Right atrium auricular region (tissue), 2 donors: ENCODE measurements around the gene C17orf75. TPM values are rescaled to one million over a fixed set of nuclear protein-coding genes. Genes with fewer than 3 reads are reported as not detected.

Experiments
- DNase-seq: peaks from one replicate; pipeline ENCODE4 v3.0.0-alpha.2; 2019; ENCODE audit warnings: low spot score
- H3K27ac ChIP-seq, 2 donors: fragments of 200-600 bp; sonication (generic); 1 replicate in 1 of 2; 2 replicates in 1 of 2; pipeline ENCODE4 v1.5.1; 2016 to 2019
- H3K27me3 ChIP-seq, 2 donors: fragments of 200-600 bp; sonication (generic); one replicate each; pipeline versions ENCODE4 v1.5.1 to v1.6.0; 2017 to 2019
- H3K36me3 ChIP-seq: fragments of 200-600 bp; sonication (generic); one replicate; pipeline ENCODE4 v1.5.1; 2016
- H3K4me1 ChIP-seq, 2 donors: fragments of 200-600 bp; sonication (generic); one replicate each; pipeline versions ENCODE4 v1.5.1 to v1.6.0; 2017 to 2019
- H3K4me3 ChIP-seq, 2 donors: fragments of 200-600 bp; sonication (generic); 1 replicate in 1 of 2; 2 replicates in 1 of 2; pipeline ENCODE4 v1.5.1; 2017 to 2019; ENCODE audit warnings: mild to moderate bottlenecking in 1 of 2, moderate library complexity in 1 of 2
- H3K9me3 ChIP-seq, 2 donors: fragments of 200-600 bp; sonication (generic); one replicate each; pipeline ENCODE4 v1.5.1; 2019
- total RNA-seq, 2 donors: library from RNA; depleted of rRNA; stranded (reverse); fragments of >200 nt; gene quantifications; one replicate each; pipeline ENCODE4 v1.1.0, GENCODE V29; 2016
- TF ChIP-seq, protein P1 (sequence below), 2 donors: fragments of 200-600 bp; sonication (generic); IDR thresholded peaks; one replicate each; pipeline ENCODE4 v1.5.1; 2019; ENCODE audit warnings: antibody characterized with exemption in 2 of 2

Gene C17orf75
- total RNA-seq, 2 donors from 2014 or later, result 7.9 to 14.5 TPM

- Histone ChIP-seq H3K36me3 (no peaks in the 10 kb centered on the region), H3K4me1 (peaks cover 0 to 17% of the 10 kb centered on the region in 2 donors), H3K27me3 (no peaks in the 10 kb centered on the region), H3K4me3 (no peak overlapping the region), H3K27ac (no peak overlapping the region), H3K9me3 (no peaks in the 10 kb centered on the region)
- TF ChIP-seq, protein P1, sequence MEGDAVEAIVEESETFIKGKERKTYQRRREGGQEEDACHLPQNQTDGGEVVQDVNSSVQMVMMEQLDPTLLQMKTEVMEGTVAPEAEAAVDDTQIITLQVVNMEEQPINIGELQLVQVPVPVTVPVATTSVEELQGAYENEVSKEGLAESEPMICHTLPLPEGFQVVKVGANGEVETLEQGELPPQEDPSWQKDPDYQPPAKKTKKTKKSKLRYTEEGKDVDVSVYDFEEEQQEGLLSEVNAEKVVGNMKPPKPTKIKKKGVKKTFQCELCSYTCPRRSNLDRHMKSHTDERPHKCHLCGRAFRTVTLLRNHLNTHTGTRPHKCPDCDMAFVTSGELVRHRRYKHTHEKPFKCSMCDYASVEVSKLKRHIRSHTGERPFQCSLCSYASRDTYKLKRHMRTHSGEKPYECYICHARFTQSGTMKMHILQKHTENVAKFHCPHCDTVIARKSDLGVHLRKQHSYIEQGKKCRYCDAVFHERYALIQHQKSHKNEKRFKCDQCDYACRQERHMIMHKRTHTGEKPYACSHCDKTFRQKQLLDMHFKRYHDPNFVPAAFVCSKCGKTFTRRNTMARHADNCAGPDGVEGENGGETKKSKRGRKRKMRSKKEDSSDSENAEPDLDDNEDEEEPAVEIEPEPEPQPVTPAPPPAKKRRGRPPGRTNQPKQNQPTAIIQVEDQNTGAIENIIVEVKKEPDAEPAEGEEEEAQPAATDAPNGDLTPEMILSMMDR (IDR thresholded peaks at IDR 0.05), result no peak
- no peak for DNase-seq
These were observed 34.3 kb downstream of the C17orf75 start for GRCh38 chr17:32307658-32308057.

GRCh38 chr17:32305049-32305448, 36.9 kb downstream of the C17orf75 start:
- H3K27me3 ChIP-seq, result no peaks in the 10 kb centered on the region
- no peak for DNase-seq
- no peaks in the 10 kb centered on the region for H3K36me3 ChIP-seq
- no peaks in the 10 kb centered on the region for H3K9me3 ChIP-seq
- no peak overlapping the region for H3K27ac ChIP-seq
- TF ChIP-seq, protein P1 (IDR thresholded peaks at IDR 0.05), result no peak
- no peak overlapping the region for H3K4me3 ChIP-seq
- peaks cover 0 to 17% of the 10 kb centered on the region in 2 donors for H3K4me1 ChIP-seq

GRCh38 chr17:32303781-32304288, 38.1 kb downstream of the C17orf75 start:
- DNase-seq, result no peak
- Histone ChIP-seq H3K36me3 (no peaks in the 10 kb centered on the region), H3K4me1 (peaks cover 0 to 17% of the 10 kb centered on the region in 2 donors), H3K9me3 (no peaks in the 10 kb centered on the region), H3K27ac (peak overlapping the region in 1 of 2 donors; percentile 40), H3K4me3 (no peak overlapping the region), H3K27me3 (no peaks in the 10 kb centered on the region)
- TF ChIP-seq, protein P1 (IDR thresholded peaks at IDR 0.05), result no peak

DNA sequence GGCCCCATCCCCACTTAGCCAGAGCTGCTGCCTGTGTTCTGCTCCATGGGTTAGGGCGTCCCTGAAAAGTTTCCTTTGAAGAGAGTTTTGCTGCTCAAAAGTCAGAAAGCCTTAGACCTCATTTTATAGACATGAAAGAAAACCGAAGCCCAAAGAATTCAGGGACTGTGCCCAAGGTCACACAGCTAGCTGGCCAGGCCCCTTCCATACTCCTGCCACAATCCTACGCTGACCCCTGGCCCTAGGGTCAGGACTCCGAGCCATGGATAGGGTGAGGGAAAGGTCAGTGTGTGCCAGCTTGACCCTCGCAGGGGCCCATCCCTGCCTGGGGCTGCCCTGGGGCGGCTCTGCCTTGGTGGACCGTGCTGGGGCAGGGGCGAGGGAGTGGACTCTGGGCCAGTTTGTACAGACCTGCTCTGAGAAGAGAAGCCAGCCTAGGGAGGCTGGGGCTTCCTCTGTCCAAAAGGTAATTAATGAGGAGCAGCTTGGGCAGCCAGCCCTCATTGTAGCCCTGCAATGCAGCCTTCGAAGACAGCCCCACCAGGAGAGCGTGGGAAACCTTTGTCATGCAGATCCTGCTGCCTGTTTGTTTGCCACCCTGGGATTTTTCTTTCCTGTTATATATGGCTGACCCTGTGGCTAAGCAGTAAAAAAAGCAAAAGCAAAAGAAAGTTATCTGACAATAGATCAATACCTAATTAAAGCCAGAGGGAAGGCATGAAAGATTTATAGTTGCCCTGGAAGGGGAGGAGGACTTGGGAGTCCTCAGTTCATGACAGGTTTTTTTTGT, 38.9 kb downstream of the C17orf75 start:
- H3K27me3 ChIP-seq, result no peaks in the 10 kb centered on the region
- no peaks in the 10 kb centered on the region for H3K36me3 ChIP-seq
- no peak overlapping the region for H3K4me3 ChIP-seq
- H3K9me3 ChIP-seq, result no peaks in the 10 kb centered on the region
- H3K4me1 ChIP-seq, result peaks cover 0 to 17% of the 10 kb centered on the region in 2 donors
- TF ChIP-seq, protein P1 (IDR thresholded peaks at IDR 0.05), result no peak
- DNase-seq, result no peak
- H3K27ac ChIP-seq, result no peak overlapping the region

- no peaks in the 10 kb centered on the region for H3K9me3 ChIP-seq
- peaks cover 0 to 17% of the 10 kb centered on the region in 2 donors for H3K4me1 ChIP-seq
- DNase-seq, result no peak
- H3K27ac ChIP-seq, result no peak overlapping the region
- no peaks in the 10 kb centered on the region for H3K27me3 ChIP-seq
- no peak overlapping the region for H3K4me3 ChIP-seq
- TF ChIP-seq, protein P1 (IDR thresholded peaks at IDR 0.05), result no peak
- no peaks in the 10 kb centered on the region for H3K36me3 ChIP-seq
These were observed 39.9 kb downstream of the C17orf75 start for GRCh38 chr17:32302037-32302436.
